ENCODE measurements around the gene PLEKHG4B.

Gene PLEKHG4B

GRCh38 chr5:127886-128285, 35.9 kb downstream of the PLEKHG4B start:
- TF ChIP-seq CTCF (IDR thresholded peaks at IDR 0.05), result no peak
- Histone ChIP-seq H2AFZ (no peak overlapping the region), H3K9me3 (ENCODE audit: control insufficient read depth, low read length) (no peaks in the 10 kb centered on the region), H3K27ac (no peak overlapping the region), H3K9ac (no peak overlapping the region), H3K79me2 (peaks cover 5% of the 10 kb centered on the region), H3K36me3 (ENCODE audit: control insufficient read depth, insufficient read depth, low read length) (no peaks in the 10 kb centered on the region), H3K4me1 (no peaks in the 10 kb centered on the region), H3K27me3 (ENCODE audit: control insufficient read depth, insufficient read depth, low read length) (no peaks in the 10 kb centered on the region), H3K4me2 (ENCODE audit: low read length) (no peak overlapping the region), H3K4me3 (ENCODE audit: low read depth, low read length) (no peak overlapping the region)

- no peak overlapping the region for H3K4me3 ChIP-seq (ENCODE audit: low read depth, low read length)
- no peaks in the 10 kb centered on the region for H3K4me1 ChIP-seq
- H3K79me2 ChIP-seq, result peaks cover 5% of the 10 kb centered on the region
- no peak overlapping the region for H2AFZ ChIP-seq
- H3K27ac ChIP-seq, result no peak overlapping the region
- no peak overlapping the region for H3K4me2 ChIP-seq (ENCODE audit: low read length)
- H3K9ac ChIP-seq, result no peak overlapping the region
- H3K36me3 ChIP-seq (ENCODE audit: control insufficient read depth, insufficient read depth, low read length), result no peaks in the 10 kb centered on the region
- H3K27me3 ChIP-seq (ENCODE audit: control insufficient read depth, insufficient read depth, low read length), result no peaks in the 10 kb centered on the region
- H3K9me3 ChIP-seq (ENCODE audit: control insufficient read depth, low read length), result no peaks in the 10 kb centered on the region
- TF ChIP-seq CTCF (IDR thresholded peaks at IDR 0.05), result no peak
Observed at GRCh38 chr5:128446-128845, 36.5 kb downstream of the PLEKHG4B start.

- H3K79me2 ChIP-seq, result peaks cover 5% of the 10 kb centered on the region
- no peak overlapping the region for H2AFZ ChIP-seq
- no peak overlapping the region for H3K4me3 ChIP-seq (ENCODE audit: low read depth, low read length)
- no peak for TF ChIP-seq CTCF (IDR thresholded peaks at IDR 0.05)
- no peak overlapping the region for H3K4me2 ChIP-seq (ENCODE audit: low read length)
- H3K27me3 ChIP-seq (ENCODE audit: control insufficient read depth, insufficient read depth, low read length), result no peaks in the 10 kb centered on the region
- no peaks in the 10 kb centered on the region for H3K4me1 ChIP-seq
- no peak overlapping the region for H3K27ac ChIP-seq
- no peaks in the 10 kb centered on the region for H3K9me3 ChIP-seq (ENCODE audit: control insufficient read depth, low read length)
- H3K9ac ChIP-seq, result no peak overlapping the region
- H3K36me3 ChIP-seq (ENCODE audit: control insufficient read depth, insufficient read depth, low read length), result no peaks in the 10 kb centered on the region
Observed at GRCh38 chr5:129148-129547, 37.2 kb downstream of the PLEKHG4B start.

- H3K27ac ChIP-seq, result no peak overlapping the region
- H3K79me2 ChIP-seq, result peaks cover 5% of the 10 kb centered on the region
- H3K4me1 ChIP-seq, result no peaks in the 10 kb centered on the region
- H3K4me2 ChIP-seq (ENCODE audit: low read length), result no peak overlapping the region
- no peaks in the 10 kb centered on the region for H3K9me3 ChIP-seq (ENCODE audit: control insufficient read depth, low read length)
- H3K4me3 ChIP-seq (ENCODE audit: low read depth, low read length), result no peak overlapping the region
- no peak for TF ChIP-seq CTCF (IDR thresholded peaks at IDR 0.05)
- H2AFZ ChIP-seq, result no peak overlapping the region
- H3K9ac ChIP-seq, result no peak overlapping the region
- no peaks in the 10 kb centered on the region for H3K36me3 ChIP-seq (ENCODE audit: control insufficient read depth, insufficient read depth, low read length)
- H3K27me3 ChIP-seq (ENCODE audit: control insufficient read depth, insufficient read depth, low read length), result no peaks in the 10 kb centered on the region
Observed at GRCh38 chr5:129820-130219, 37.9 kb downstream of the PLEKHG4B start.

- H2AFZ ChIP-seq, result no peak overlapping the region
- H3K79me2 ChIP-seq, result peaks cover 5% of the 10 kb centered on the region
- H3K4me1 ChIP-seq, result no peaks in the 10 kb centered on the region
- no peak overlapping the region for H3K9ac ChIP-seq
- no peak for TF ChIP-seq CTCF (IDR thresholded peaks at IDR 0.05)
- no peaks in the 10 kb centered on the region for H3K27me3 ChIP-seq (ENCODE audit: control insufficient read depth, insufficient read depth, low read length)
- no peaks in the 10 kb centered on the region for H3K9me3 ChIP-seq (ENCODE audit: control insufficient read depth, low read length)
- no peaks in the 10 kb centered on the region for H3K36me3 ChIP-seq (ENCODE audit: control insufficient read depth, insufficient read depth, low read length)
- no peak overlapping the region for H3K4me3 ChIP-seq (ENCODE audit: low read depth, low read length)
- no peak overlapping the region for H3K27ac ChIP-seq
- H3K4me2 ChIP-seq (ENCODE audit: low read length), result no peak overlapping the region
Observed at GRCh38 chr5:130601-131131, 38.7 kb downstream of the PLEKHG4B start.
